Umbilical cord (tissue), 2 donors: ENCODE data around the gene FOXP2. TPM values are rescaled to one million over a fixed set of nuclear protein-coding genes. Genes with fewer than 3 reads are reported as not detected.
"Not testable (repeated sequence)": the region's sequence is repeated elsewhere in the genome, so short reads cannot be mapped to it uniquely, and the experiment has no call there.

Source experiments
- DNase-seq: peaks from one replicate; pipeline ENCODE4 v3.0.0-alpha.2; 2015; ENCODE audit warnings: low spot score
- total RNA-seq: library from RNA; depleted of rRNA; stranded (reverse); fragments of >200 nt; gene quantifications from one replicate; pipeline ENCODE4 v1.2.3, GENCODE V29; 2014; ENCODE audit warnings: low replicate concordance; ENCODE audit not compliant: insufficient read depth

Gene FOXP2
- total RNA-seq, 1 donor from 2014 or later: 13.0 TPM

- DNase-seq: peak; percentile 26
Measured at GRCh38 chr7:114502454-114503254, 88.0 kb downstream of the FOXP2 start.

- DNase-seq: peak; percentile 5
Measured at GRCh38 chr7:114504586-114504985, 90.0 kb downstream of the FOXP2 start.

GRCh38 chr7:114507381-114507780 lies 92.8 kb downstream of the FOXP2 start:
- no peak for DNase-seq

GRCh38 chr7:114508086-114508485 lies 93.5 kb downstream of the FOXP2 start:
- no peak for DNase-seq

GRCh38 chr7:114510824-114511223 lies 96.2 kb downstream of the FOXP2 start:
- DNase-seq: not testable (repeated sequence)

GRCh38 chr7:114519240-114519639 lies 104.6 kb downstream of the FOXP2 start:
- DNase-seq: no peak

- DNase-seq: no peak
Measured at GRCh38 chr7:114522081-114522480, 107.5 kb downstream of the FOXP2 start.

- DNase-seq: peak; percentile 19
Measured at GRCh38 chr7:114527589-114527988, 113.0 kb downstream of the FOXP2 start.

GRCh38 chr7:114530057-114530611 lies 115.5 kb downstream of the FOXP2 start:
- DNase-seq: peak; percentile 73

- peak; percentile 9 for DNase-seq
Measured at GRCh38 chr7:114531326-114531725, 116.7 kb downstream of the FOXP2 start.

- DNase-seq: peak; percentile 29
Measured at GRCh38 chr7:114533131-114533530, 118.5 kb downstream of the FOXP2 start.

GRCh38 chr7:114534953-114535352 lies 120.3 kb downstream of the FOXP2 start:
- no peak for DNase-seq

- DNase-seq: peak; percentile 42
Measured at GRCh38 chr7:114539575-114539974, 125.0 kb downstream of the FOXP2 start.

- no peak for DNase-seq
Measured at GRCh38 chr7:114540291-114540690, 125.7 kb downstream of the FOXP2 start.

GRCh38 chr7:114547346-114547745 lies 132.7 kb downstream of the FOXP2 start:
- DNase-seq: not testable (repeated sequence)

GRCh38 chr7:114548081-114548980 lies 133.7 kb downstream of the FOXP2 start:
- no peak for DNase-seq

GRCh38 chr7:114554781-114555537 lies 140.3 kb downstream of the FOXP2 start:
- no peak for DNase-seq

GRCh38 chr7:114567416-114567815 lies 152.8 kb downstream of the FOXP2 start:
- DNase-seq: no peak

GRCh38 chr7:114569220-114569619 lies 154.6 kb downstream of the FOXP2 start:
- DNase-seq: no peak

GRCh38 chr7:114574384-114574783 lies 159.8 kb downstream of the FOXP2 start:
- DNase-seq: peak; percentile 61

- no peak for DNase-seq
Measured at GRCh38 chr7:114575098-114575497, 160.5 kb downstream of the FOXP2 start.
